Endodermal cell (in vitro differentiated cells): ENCODE measurements around the gene FRMPD4. TPM values are rescaled to one million over a fixed set of nuclear protein-coding genes. Genes with fewer than 3 reads are reported as not detected.
"Not testable (repeated sequence)": the region's sequence is repeated elsewhere in the genome, so short reads cannot be mapped to it uniquely, and the experiment has no call there.

Source experiments
- DNase-seq: peaks from one replicate; pipeline ENCODE4 v3.0.0-alpha.2; 2017
- H3K27ac ChIP-seq: 2 replicates; pipeline ENCODE4 v1.5.1; 2013; ENCODE audit warnings: mild to moderate bottlenecking, low read depth, low read length, moderate library complexity
- H3K27me3 ChIP-seq: 2 replicates; pipeline ENCODE4 v1.6.1; 2013; ENCODE audit warnings: mild to moderate bottlenecking, low read length, moderate library complexity; ENCODE audit not compliant: insufficient read depth, control insufficient read depth, poor library complexity, severe bottlenecking
- H3K36me3 ChIP-seq: 2 replicates; pipeline ENCODE4 v1.7.0; 2013; ENCODE audit warnings: mild to moderate bottlenecking, low read length, moderate library complexity; ENCODE audit not compliant: control insufficient read depth, insufficient read depth
- H3K4me1 ChIP-seq: one replicate; pipeline ENCODE4 v1.7.0; 2013; ENCODE audit warnings: low read length; ENCODE audit not compliant: control insufficient read depth, insufficient read depth
- H3K4me3 ChIP-seq: 2 replicates; pipeline ENCODE4 v1.5.1; 2013; ENCODE audit warnings: mild to moderate bottlenecking, low read length, moderate library complexity
- H3K9ac ChIP-seq: 2 replicates; pipeline ENCODE4 v1.6.1; 2013; ENCODE audit warnings: mild to moderate bottlenecking, low read length, moderate library complexity; ENCODE audit not compliant: poor library complexity, severe bottlenecking; ENCODE audit errors: extremely low read depth
- H3K9me3 ChIP-seq: 2 replicates; pipeline ENCODE4 v1.6.1; 2013; ENCODE audit warnings: mild to moderate bottlenecking, low read length, moderate library complexity; ENCODE audit not compliant: control insufficient read depth
- H3K27ac Mint-ChIP-seq: 2 replicates; pipeline ENCODE4 v1.8.0; 2020; ENCODE audit warnings: mixed read lengths
- H3K27me3 Mint-ChIP-seq: 2 replicates; pipeline ENCODE4 v1.8.0; 2021; ENCODE audit warnings: mild to moderate bottlenecking, mixed read lengths; ENCODE audit not compliant: insufficient read depth
- H3K36me3 Mint-ChIP-seq: 2 replicates; pipeline ENCODE4 v1.8.0; 2020; ENCODE audit warnings: low read depth, mixed read lengths
- H3K4me1 Mint-ChIP-seq: 2 replicates; pipeline ENCODE4 v1.8.0; 2020; ENCODE audit warnings: mixed read lengths
- H3K4me3 Mint-ChIP-seq: 2 replicates; pipeline ENCODE4 v1.8.0; 2020; ENCODE audit warnings: mild to moderate bottlenecking, moderate library complexity, mixed read lengths
- H3K9me3 Mint-ChIP-seq: 2 replicates; pipeline ENCODE4 v1.8.0; 2020; ENCODE audit warnings: mild to moderate bottlenecking, mixed read lengths
- CTCF ChIP-seq: fragments of 200-600 bp; sonication (generic); conservative IDR thresholded peaks from 2 replicates; pipeline ENCODE4 v1.5.0; 2021; ENCODE audit warnings: antibody characterized with exemption, mild to moderate bottlenecking
- WGBS, 2 experiments: methylation state at CpG; one replicate each; pipeline versions ENCODE4 v1.1.5 to v1.1.7; 2013; ENCODE audit warnings: missing lambda C conversion rate in 2 of 2, mixed read lengths in 1 of 2; ENCODE audit not compliant: insufficient coverage in 1 of 2, insufficient read length in 1 of 2; 5-methylcytosine and 5-hydroxymethylcytosine counted together
- total RNA-seq, 2 donors: library from RNA; stranded (reverse); fragmentation: NEBNext Ultra II Directional in 1 of 2; extraction: Animal tissue kit (Norgen Biotek cat#: 25700) in 1 of 2; gene quantifications; 2 replicates in 1 of 2; 3 replicates in 1 of 2; pipeline ENCODE4 v1.2.1, GENCODE V29; 2021

FRMPD4 gene
- total RNA-seq, 2 donors from 2014 or later: 0.09 to 0.81 TPM

- WGBS, 2 experiments: 83 to 96% methylated on average over 2 of the region's 2 CpGs
- DNase-seq: no peak
These were observed 24.1 kb downstream of the FRMPD4 start for GRCh38 chrX:12162420-12162819.

GRCh38 chrX:12164180-12164579, 25.9 kb downstream of the FRMPD4 start:
- not testable (repeated sequence) for H3K4me1 Mint-ChIP-seq, DNase-seq, H3K4me1 ChIP-seq, H3K27me3 Mint-ChIP-seq, H3K9ac ChIP-seq, H3K9me3 ChIP-seq, H3K27ac ChIP-seq, H3K36me3 ChIP-seq, H3K4me3 Mint-ChIP-seq, H3K36me3 Mint-ChIP-seq, H3K27me3 ChIP-seq, H3K27ac Mint-ChIP-seq, H3K4me3 ChIP-seq
- peaks cover 22% of the 10 kb centered on the region for H3K9me3 Mint-ChIP-seq
- WGBS, 2 experiments: 100% methylated on average over 1 of the region's 3 CpGs; no CpG with 5 or more reads in 1 of the 2 experiments

More at GRCh38 chrX:12162420-12162819, 24.1 kb downstream of the FRMPD4 start:
- Histone ChIP-seq H3K27me3 (no peaks in the 10 kb centered on the region), H3K9ac (no peak overlapping the region), H3K4me3 (no peak overlapping the region), H3K9me3 (no peaks in the 10 kb centered on the region), H3K4me1 (no peaks in the 10 kb centered on the region), H3K36me3 (no peaks in the 10 kb centered on the region), H3K27ac (no peak overlapping the region)
- H3K4me1 Mint-ChIP-seq: peaks cover 8% of the 10 kb centered on the region
- H3K36me3 Mint-ChIP-seq: no peaks in the 10 kb centered on the region
- peaks cover 14% of the 10 kb centered on the region for H3K9me3 Mint-ChIP-seq
- no peak for TF ChIP-seq CTCF
- H3K27ac Mint-ChIP-seq: no peak overlapping the region
- H3K27me3 Mint-ChIP-seq: peaks cover 4% of the 10 kb centered on the region
- H3K4me3 Mint-ChIP-seq: no peak overlapping the region

GRCh38 chrX:12170755-12171154, 32.5 kb downstream of the FRMPD4 start:
- H3K9me3 Mint-ChIP-seq: peaks cover 10% of the 10 kb centered on the region
- 80 to 94% methylated on average over 1 to 3 of the region's 3 CpGs for WGBS, 2 experiments
- Histone ChIP-seq H3K27me3 (no peaks in the 10 kb centered on the region), H3K9me3 (no peaks in the 10 kb centered on the region), H3K4me3 (no peak overlapping the region), H3K27ac (no peak overlapping the region), H3K36me3 (no peaks in the 10 kb centered on the region), H3K9ac (no peak overlapping the region), H3K4me1 (no peaks in the 10 kb centered on the region)
- no peak for TF ChIP-seq CTCF
- no peak overlapping the region for H3K27ac Mint-ChIP-seq
- H3K4me1 Mint-ChIP-seq: peaks cover 12% of the 10 kb centered on the region
- H3K4me3 Mint-ChIP-seq: no peak overlapping the region
- no peak for DNase-seq
- peaks cover 4% of the 10 kb centered on the region for H3K27me3 Mint-ChIP-seq
- no peaks in the 10 kb centered on the region for H3K36me3 Mint-ChIP-seq

- H3K9me3 Mint-ChIP-seq: peaks cover 3% of the 10 kb centered on the region
- DNase-seq: no peak
These were observed 36.1 kb downstream of the FRMPD4 start for GRCh38 chrX:12174358-12174757.

More at GRCh38 chrX:12174358-12174757, 36.1 kb downstream of the FRMPD4 start:
- WGBS, 2 experiments: 100% methylated on average over 1 of the region's 2 CpGs; no CpG with 5 or more reads in 1 of the 2 experiments
- TF ChIP-seq CTCF: no peak
- no peak overlapping the region for H3K27ac Mint-ChIP-seq
- Histone ChIP-seq H3K4me3 (no peak overlapping the region), H3K27ac (no peak overlapping the region), H3K9me3 (no peaks in the 10 kb centered on the region), H3K36me3 (no peaks in the 10 kb centered on the region), H3K27me3 (no peaks in the 10 kb centered on the region), H3K4me1 (no peaks in the 10 kb centered on the region), H3K9ac (no peak overlapping the region)
- peaks cover 20% of the 10 kb centered on the region for H3K4me1 Mint-ChIP-seq
- H3K27me3 Mint-ChIP-seq: peaks cover 2% of the 10 kb centered on the region
- no peak overlapping the region for H3K4me3 Mint-ChIP-seq
- H3K36me3 Mint-ChIP-seq: no peaks in the 10 kb centered on the region
